H1 (cell line): Measurements from ENCODE around the gene MMP17.

Experiments used
- ASH2L ChIP-seq: fragments of 200-600, 300-600 bp; sonication (generic); IDR thresholded peaks from one replicate; pipeline ENCODE4 v1.7.1; 2017; ENCODE audit warnings: low read length
- ATF2 ChIP-seq: IDR thresholded peaks from 2 replicates; pipeline ENCODE4 v1.6.1; 2012; ENCODE audit warnings: low read length, inconsistent platforms
- BRCA1 ChIP-seq: IDR thresholded peaks from 2 replicates; pipeline ENCODE4 v1.6.1; 2012; ENCODE audit warnings: low read depth, low read length, improper control_type of control experiment
- CTCF ChIP-seq, 3 experiments: IDR thresholded peaks; 1 replicate in 2 of 3; 2 replicates in 1 of 3; pipeline versions ENCODE4 v1.5.1 to v1.6.1; 2011; ENCODE audit warnings: low read length in 3 of 3, mild to moderate bottlenecking in 3 of 3, inconsistent platforms in 2 of 3, low read depth in 1 of 3, moderate library complexity in 1 of 3; ENCODE audit not compliant: insufficient read depth in 1 of 3; ENCODE audit errors: control extremely low read depth in 1 of 3
- KDM5A ChIP-seq: fragments of 200-600 bp; IDR thresholded peaks from 2 replicates; pipeline ENCODE4 v1.7.1; 2012; ENCODE audit warnings: mild to moderate bottlenecking, low read length, inconsistent platforms, mixed read lengths
- POLR2A ChIP-seq, 2 experiments: IDR thresholded peaks; 1 replicate in 1 of 2; 2 replicates in 1 of 2; pipeline ENCODE4 v1.6.1; 2011; ENCODE audit warnings: low read depth in 2 of 2, low read length in 2 of 2, mild to moderate bottlenecking in 2 of 2; ENCODE audit errors: control extremely low read depth in 1 of 2
- POLR2AphosphoS5 ChIP-seq: IDR thresholded peaks from 2 replicates; pipeline ENCODE4 v1.6.1; 2011; ENCODE audit warnings: low read depth, low read length
- RXRA ChIP-seq: IDR thresholded peaks from 2 replicates; pipeline ENCODE4 v1.6.1; 2011; ENCODE audit warnings: low read depth, mild to moderate bottlenecking, low read length, moderate library complexity; ENCODE audit not compliant: insufficient read depth
- TF ChIP-seq, protein P1 (sequence below): IDR thresholded peaks from 2 replicates; pipeline ENCODE4 v1.6.1; 2011; ENCODE audit warnings: low read length, improper control_type of control experiment

- TF ChIP-seq CTCF (IDR thresholded peaks at IDR 0.05; ENCODE audit: control extremely low read depth in 1 of 3, insufficient read depth in 1 of 3, low read depth in 1 of 3, low read length in 3 of 3) (no peak), POLR2AphosphoS5 (peak; percentile 34; the same call in 1 of the 2 replicates), BRCA1 (no peak), RXRA (no peak), KDM5A (no peak), ATF2 (no peak), ASH2L (no peak), POLR2A (IDR thresholded peaks at IDR 0.05; ENCODE audit: control extremely low read depth in 1 of 2, low read depth in 2 of 2, low read length in 2 of 2) (no peak)
- TF ChIP-seq, protein P1, sequence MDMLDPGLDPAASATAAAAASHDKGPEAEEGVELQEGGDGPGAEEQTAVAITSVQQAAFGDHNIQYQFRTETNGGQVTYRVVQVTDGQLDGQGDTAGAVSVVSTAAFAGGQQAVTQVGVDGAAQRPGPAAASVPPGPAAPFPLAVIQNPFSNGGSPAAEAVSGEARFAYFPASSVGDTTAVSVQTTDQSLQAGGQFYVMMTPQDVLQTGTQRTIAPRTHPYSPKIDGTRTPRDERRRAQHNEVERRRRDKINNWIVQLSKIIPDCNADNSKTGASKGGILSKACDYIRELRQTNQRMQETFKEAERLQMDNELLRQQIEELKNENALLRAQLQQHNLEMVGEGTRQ, result no peak
Measured at GRCh38 chr12:131852551-131853299, 24.5 kb downstream of the MMP17 start.
